GM18520 (cell line): ENCODE results near the gene GREB1.

Source experiments
- ATAC-seq: cut with Tn5 transposase; IDR thresholded peaks from one replicate; pipeline ENCODE4 v1.9.1; 2021; ENCODE audit not compliant: unreplicated experiment

Gene GREB1

DNA sequence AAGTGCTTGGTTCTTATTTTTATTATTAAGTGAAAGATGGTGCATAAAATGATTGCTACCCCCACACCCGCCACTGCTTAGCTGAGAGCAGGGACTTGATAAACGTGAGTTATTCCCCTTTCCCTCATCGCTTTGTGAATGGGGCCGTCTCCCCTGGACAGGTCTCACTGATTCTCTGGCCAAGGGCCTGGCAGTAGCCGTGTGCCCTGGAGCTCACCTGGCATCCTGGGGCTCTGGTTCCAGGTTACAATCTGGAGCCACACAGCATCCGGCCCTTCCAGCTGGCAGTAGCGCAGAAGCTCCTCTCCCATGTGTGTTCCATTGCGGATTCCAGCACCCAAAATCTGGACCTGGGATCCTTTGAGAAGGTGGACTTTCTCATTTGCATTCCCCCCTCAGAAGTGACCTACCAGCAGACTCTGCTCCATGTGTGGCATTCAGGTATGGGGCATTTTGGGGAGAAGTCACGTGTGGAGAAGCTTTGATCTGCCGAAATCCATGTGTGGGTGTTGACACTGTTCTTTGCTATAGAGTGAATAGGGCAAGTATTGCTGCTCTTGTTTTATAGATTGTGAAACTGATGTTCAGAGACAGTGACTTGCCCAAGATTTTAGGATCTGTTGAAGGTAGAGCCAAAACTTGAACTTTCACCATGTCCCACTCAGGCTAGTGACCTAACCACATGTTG is 63.8 kb downstream of the GREB1 start:
- ATAC-seq: no peak

DNA sequence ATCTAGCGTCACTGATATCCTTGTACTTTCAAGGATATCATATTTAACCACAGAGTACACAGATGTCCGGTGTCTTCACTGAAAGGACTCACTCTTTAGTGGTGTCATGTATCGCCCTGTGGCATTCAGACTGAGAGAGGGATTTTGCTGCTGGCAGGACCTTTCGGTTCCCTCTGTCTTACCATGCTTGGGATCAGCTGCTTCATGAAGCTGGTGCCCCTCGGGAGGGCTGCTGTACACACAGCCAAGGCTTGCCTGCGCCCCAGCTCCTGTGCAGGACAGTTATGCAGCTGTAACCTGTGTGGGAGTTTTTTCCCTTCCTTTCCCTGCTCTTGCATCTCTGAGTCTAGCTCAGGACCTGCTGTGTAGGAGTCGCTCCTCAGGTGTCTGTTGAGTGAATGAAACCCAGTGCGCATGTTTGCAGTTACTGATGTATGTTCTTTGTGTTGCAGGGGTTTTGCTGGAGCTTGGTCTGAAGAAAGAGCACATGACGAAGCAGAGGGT is 64.4 kb downstream of the GREB1 start:
- no peak for ATAC-seq

DNA sequence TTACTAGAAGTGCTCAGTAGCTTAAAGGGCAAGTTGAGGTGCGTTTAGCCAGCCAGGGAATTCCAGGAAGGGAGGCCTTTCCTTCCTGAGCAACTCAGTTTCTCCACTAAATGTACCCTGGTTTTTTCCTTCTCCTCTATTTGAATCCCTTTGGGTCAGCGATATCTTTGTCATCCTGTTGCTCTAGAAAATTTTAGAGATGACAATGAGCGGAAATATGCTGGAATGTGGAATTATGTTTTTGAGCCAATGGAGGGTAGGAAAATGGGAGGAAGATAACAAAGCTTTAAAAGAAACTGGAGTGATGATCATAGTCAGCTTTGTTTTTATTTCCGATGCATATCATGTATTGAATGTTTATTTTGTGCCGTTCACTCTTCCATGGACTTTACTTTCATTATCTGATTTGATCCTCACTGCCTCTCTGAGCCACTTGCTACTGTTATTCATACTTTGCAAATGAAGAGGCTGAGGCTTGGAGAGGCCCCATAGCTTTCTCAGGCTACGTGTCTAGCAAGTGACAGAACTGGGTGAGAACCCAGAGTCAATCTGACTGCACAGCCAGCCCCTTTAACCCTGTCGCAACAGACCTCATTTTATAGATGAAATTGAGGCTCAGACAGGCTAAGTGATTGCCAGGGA is 68.8 kb downstream of the GREB1 start:
- no peak for ATAC-seq

DNA sequence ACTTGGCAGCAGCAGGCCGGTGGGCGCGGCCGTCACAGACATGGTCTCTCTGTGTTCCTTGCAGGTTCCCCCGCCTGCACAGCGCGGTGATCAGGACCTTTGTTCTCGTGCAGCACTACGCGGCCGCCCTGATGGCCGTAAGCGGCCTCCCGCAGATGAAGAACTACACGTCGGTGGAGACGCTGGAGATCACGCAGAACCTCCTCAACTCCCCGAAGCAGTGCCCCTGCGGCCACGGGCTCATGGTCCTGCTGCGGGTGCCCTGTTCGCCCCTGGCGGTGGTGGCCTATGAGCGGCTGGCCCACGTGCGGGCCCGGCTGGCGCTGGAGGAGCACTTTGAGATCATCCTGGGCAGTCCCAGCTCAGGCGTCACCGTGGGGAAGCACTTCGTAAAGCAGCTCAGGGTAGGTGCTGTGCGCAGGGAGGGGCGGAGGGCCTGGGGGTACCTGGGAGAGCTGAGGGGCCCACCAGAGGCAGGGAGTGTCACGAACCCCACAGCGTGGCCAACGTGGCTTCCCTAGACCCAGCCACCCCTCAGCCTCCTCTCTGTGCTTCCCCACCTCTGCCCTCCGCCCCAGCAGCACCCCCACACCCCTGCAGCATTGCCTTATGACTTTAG is 76.9 kb downstream of the GREB1 start:
- ATAC-seq: no peak

DNA sequence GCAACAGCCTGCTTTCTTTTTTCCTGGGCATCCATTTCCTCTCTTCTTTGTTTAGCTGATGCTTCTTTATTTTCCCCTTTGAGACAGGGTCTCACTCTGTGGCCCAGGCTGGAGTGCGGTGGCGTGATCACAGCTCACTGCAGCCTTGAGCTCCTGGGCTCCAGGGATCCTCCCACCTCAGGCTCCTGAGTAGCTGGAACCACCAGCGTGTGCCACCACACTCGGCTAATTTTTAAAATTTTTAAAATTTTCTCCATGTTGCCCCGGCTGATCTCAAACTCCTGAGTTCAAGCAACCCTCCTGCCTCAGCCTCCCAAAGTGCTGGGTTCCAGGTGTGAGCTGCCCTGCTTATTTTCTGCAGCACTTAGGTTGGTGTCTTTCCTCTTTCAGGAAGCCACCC is 77.4 kb downstream of the GREB1 start:
- ATAC-seq: no peak

DNA sequence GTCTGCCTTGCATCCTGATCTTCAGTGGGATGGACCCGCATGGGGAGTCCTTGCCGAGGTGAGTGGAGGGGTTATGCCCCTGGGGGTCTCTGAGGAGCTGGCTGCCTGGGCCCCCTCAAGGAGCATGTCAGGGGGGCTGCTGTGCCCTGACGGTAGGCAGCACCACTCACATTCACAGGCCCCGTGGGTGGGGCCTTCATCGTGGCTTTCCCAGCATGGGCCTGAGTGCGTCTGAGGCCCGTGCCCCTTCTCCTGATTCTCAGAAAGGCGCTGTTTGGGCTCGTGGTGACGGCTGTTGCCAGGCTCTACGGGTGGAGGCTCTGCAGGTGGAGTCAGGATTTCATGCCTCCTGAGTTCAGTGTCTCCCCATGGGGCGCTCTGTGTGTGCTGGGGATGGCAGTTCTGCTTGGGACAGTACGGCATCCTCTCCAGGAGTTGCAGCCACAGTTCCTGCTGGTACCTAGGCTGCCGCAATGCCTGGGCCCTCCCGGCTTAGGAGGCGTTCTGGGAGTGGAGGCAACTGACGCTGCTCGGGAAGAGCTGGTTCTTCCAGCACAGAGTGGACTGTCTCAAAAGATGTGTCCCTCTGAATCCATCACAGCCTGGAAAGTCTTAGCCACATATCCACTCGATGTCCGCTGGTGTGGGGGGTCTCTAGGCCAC is 78.8 kb downstream of the GREB1 start:
- no peak for ATAC-seq

DNA sequence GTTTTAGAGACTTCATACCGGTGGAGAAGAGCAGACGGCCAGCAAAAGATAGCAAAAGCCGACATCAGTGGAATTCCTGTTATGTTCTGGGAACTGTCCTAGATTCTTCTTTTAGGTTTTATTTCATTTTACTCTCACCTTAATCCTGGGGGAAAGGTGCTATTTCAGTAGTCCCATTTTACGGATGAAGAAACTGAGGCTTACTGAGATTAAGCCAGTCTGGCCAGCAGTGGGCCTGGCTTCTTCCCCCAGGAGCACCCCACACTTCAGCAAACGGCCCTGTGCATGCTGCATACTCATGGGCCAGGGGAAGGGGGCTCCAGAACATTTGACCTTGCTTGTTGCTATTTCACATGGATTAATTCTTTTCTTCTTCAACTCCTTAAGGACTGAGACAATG is 79.5 kb downstream of the GREB1 start:
- ATAC-seq: no peak

DNA sequence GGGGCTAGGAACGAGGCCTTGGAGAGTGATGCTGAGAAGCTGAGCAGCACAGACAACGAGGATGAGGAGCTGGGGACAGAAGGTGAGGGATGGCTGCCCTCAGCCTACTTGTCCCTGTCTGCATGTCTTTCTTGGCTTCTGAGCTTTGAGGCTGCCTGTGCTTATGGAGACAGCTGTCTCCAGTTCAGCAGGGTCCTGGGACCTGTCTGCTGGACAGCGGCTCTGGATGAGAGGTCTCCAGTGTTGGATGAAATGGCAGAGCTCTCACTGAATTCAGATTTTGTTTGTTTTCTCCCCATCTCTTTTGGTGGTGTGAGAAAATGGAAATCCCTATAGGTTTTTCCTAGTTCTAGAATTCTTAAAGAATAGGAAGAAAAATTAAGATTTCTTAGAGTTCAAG is 81.4 kb downstream of the GREB1 start:
- no peak for ATAC-seq

DNA sequence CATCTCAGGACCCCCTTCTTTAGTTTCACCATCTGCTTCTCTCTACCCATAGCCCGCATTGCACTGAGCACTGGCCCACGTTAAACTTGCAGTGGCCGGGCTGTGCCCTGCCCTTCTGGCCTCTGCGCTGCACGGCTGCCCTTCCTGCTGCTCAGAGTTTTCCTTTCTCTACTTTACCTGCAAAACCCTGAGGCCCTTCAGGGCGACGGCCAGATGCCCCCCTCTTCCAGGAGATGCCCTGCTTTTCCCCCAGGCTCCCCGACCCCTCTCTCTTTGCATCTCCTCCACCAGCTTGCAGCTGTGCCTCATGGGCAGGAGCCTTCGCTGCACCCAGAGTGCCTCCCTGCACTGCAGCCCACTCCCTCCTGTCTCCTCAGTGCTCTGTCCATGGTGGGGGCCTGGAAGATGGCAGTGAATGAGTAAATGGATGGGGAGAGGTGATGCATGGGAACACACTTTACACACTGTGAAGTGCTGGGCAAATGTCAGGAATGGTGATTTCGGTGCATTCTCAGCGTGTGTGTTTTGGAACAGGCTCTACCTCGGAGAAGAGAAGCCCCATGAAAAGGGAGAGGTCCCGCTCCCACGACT is 82.3 kb downstream of the GREB1 start:
- no peak for ATAC-seq

DNA sequence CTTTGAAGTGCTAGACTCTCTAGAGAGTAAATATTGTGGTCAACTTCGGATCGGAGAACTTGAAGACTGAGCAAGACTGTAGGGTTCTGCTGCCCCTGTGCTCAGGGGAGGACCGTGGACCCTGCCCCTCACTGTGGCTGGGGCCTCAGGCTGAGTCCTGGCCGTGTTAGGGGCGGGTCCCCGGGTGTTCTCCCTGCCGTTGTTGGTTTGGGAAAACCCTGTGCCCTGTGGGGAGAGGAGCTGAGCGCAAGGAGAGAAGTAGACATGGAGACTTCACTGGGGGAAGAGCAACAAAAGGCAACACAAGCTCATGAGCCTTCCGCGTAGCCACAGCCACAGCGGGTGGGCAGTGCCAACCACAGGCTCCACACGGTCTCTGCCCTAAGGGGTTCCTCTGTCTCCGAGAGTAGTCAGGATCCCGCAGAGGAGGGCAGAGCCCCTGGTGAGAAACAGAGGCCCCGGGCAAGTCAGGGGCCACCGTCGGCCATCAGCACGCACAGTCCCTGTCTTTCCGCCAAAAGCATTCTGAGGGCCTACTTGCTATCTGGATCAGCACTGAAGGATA is 83.1 kb downstream of the GREB1 start:
- no peak for ATAC-seq

DNA sequence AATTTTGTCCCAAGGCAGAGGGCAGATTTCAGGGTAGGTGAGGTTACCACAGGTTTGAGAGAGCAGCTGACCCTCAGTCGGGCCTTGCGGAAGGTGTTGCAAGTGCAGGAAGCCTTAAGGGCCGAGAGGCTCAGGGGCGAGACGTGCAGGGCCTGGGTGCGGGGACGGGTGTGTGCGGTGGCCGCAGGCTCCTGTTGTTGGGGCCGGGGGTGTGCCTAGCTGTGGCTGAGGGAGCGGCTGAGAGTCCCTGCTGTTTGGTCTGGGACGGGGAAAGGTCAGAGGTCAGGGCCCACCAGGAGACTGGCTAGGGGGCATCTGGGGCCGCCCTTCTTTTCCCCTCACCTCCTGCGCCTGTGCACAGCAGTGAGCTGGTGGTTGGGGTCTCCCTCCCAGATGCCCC is 83.7 kb downstream of the GREB1 start:
- no peak for ATAC-seq

DNA sequence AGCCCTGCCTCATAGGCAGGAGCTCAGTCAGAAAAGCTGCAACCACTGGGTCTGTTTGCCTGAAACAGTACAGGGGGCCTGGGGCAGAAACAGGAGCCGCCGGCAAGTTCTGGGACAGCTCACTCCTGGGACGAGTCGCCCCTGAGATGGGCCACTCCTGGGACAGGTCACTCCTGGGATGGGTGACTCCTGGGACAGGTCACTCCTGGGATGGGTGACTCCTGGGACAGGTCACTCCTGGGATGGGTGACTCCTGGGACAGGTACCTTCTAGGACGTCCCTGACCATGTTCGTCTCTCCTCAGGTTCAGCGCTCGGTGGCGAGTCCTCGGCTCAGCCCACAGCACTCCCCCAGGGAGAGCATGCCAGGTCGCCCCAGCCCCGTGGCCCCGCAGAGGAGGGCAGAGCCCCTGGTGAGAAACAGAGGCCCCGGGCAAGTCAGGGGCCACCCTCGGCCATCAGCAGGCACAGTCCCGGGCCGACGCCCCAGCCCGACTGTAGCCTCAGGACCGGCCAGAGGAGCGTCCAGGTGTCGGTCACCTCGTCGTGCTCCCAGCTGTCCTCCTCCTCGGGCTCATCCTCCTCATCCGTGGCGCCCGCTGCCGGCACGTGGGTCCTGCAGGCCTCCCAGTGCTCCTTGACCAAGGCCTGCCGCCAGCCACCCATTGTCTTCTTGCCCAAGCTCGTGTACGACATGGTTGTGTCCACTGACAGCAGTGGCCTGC is 84.3 kb downstream of the GREB1 start:
- ATAC-seq: no peak

DNA sequence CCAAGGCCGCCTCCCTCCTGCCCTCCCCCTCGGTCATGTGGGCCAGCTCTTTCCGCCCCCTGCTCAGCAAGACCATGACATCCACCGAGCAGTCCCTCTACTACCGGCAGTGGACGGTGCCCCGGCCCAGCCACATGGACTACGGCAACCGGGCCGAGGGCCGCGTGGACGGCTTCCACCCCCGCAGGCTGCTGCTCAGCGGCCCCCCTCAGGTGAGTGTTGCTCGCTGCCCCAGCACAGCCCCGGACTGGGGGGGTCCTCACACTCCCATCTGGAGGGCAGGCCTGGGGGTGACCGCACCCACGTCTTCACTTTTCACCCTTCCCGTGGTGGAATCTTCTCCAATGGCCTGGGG is 84.8 kb downstream of the GREB1 start:
- ATAC-seq: no peak

DNA sequence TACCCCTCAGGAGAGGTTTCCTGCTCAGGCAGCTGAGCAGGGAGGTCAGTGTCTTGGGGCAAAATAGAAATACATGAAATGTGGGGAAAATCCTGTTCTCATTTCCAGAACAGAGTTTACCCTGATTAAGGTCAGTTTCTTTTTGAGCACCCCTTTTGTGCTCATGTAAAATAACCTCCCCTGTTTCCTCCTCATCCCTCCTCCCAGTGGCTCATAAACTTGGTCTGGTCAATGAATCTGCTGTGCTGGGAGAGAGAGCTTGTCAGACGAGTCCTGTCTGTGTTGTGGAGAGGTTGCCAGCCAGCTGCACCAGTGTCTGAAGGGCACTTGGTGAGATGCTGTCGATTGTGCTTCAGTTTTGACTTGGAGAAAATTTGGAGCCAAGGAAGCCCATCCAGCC is 87.6 kb downstream of the GREB1 start:
- ATAC-seq: no peak

DNA sequence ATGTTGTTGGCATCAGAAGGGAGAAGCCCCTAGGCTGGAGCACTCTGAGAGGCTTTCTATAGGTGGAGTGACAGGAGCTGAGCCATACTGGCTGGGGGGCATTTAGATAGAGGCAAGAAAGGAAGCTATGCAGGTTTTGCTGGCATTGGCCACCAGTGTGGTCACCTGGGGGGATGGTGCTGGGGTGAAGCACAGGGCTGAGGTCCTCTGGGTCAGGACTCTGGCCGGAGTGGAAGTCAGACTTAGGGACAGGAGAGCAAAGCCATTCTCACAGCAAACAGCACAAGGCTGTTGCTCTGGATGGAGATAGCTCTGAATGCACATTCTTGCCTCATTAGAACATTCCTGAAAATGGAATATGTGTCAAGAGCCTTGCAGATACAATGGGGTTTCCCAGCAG is 88.8 kb downstream of the GREB1 start:
- no peak for ATAC-seq

DNA sequence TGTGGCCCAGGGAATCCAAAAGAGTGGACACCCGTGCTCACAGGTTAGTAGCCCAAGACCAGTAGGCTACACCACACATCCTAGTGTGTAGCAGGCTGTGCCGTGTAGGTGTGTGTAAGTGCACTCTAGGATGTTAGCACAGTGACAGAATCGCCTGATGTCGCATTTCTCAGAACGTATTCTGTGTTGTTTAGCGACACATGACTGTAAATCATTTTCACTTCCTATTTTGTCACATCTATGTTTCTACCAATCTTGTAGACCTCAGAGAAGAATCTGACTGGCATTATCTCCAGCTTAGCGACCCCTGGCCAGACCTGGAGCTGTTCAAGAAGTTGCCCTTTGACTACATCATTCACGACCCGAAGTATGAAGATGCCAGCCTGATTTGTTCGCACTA is 91.0 kb downstream of the GREB1 start:
- no peak for ATAC-seq

DNA sequence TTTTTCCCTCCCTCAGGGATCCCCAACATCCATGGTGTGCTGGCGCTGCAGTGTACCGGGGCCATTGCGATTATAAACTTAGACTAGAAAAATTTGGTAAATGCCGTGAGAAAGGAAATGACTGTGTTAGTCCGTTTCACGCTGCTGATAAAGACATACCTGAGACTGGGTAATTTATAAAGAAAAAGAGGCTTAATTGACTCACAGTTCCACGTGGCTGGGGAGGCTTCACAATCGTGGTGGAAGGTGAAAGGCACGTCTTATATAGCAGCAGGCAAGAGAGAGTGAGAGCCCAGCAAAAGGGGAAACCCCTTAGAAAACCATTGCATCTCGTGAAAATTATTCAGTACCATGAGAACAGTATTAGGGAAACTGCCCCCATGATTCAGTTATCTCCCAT is 91.8 kb downstream of the GREB1 start:
- ATAC-seq: no peak

DNA sequence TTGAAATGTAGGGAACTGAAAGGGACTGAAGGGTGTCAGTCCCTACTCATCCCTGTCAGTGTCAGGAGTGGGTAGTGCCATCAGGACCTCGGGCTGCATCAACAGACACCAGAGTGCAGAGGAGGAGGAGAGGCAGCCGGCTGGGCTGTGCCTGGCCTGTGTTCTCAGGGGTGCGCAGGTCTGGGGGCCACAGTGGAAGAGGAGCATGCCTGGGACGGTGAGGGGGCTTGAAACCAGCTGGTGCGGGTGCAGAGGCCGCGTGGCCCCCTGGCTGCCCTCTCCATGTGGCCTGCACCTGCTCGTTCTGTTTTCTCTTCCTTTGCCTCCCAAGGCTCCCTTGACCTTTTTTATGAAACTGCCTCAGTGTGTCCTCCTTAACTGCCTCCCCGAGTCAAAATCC is 94.8 kb downstream of the GREB1 start:
- no peak for ATAC-seq

DNA sequence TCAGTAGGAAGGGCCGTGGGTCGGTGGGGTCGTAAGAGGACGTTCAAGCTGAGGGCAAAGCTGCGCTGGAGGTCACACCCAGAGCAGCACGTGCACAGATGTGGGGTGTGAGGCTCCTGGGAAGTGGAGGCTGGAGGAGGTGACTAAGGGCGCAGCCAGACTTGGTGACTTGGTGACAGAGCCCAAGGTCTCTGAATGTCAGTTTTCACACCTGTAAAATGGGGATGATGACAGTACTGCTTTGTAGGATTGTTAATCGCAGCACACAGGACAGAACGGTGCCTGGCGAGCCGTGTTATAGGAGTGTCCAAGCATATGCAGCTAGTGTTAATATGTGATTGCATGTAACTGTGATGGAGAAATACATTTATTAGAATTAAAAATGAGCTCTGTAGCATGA is 95.4 kb downstream of the GREB1 start:
- no peak for ATAC-seq

DNA sequence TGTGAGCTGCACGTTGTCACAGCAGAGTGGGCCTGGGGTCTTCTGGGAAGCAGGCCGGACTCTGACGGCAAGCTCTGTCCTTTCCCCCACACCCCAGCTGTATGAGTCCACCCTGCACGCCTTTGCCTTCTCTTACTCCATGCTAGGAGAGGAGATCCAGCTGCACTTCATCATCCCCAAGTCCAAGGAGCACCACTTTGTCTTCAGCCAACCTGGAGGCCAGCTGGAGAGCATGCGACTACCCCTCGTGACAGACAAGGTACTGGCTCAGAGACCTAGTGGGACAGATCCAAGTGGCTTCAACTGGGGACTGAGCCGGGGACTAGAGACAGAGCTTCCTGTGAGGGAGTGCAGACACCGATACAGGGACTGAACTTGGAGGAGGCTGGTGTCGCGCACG is 96.0 kb downstream of the GREB1 start:
- no peak for ATAC-seq

DNA sequence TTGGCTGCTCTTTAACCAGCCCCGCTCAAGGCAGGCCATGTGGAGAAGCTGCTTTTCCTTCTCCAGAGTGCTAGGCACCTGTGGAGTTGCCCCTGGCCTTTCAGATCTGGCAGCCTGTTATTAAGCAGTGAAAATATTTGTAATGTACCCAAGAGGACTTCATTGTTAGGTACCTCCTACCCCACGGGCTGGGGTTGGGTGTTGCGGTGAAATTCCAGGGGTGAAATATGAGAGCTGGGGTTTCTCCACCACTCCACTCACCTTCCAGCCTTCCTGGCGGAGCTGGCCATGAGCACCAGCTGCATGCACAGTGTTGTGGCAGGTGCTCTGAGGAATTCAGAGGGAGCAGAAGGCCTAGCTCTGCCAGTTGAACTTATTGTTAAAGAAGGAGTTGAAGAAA is 97.0 kb downstream of the GREB1 start:
- ATAC-seq: no peak
